GM13976 (cell line): ENCODE results near the gene CFAP74.
"Not testable (repeated sequence)": the region's sequence is repeated elsewhere in the genome, so short reads cannot be mapped to it uniquely, and the experiment has no call there.

Experiments used
- DNase-seq: peaks from one replicate; pipeline ENCODE4 v3.0.0; 2012; ENCODE audit warnings: low spot score
- CTCF ChIP-seq: IDR thresholded peaks from 2 replicates; pipeline ENCODE4 v1.5.1; 2012; ENCODE audit warnings: borderline replicate concordance, mild to moderate bottlenecking; ENCODE audit not compliant: insufficient read depth; ENCODE audit errors: extremely low read depth, missing control alignments, control extremely low read depth
- in situ Hi-C: fragments of 300-500 bp; cut with MboI; formaldehyde crosslinking; loops from one replicate; pipeline ENCODE4 v1.12.0; 2022; ENCODE audit warnings: low sequenced_read_pairs, mixed read lengths, inconsistent platforms; ENCODE audit not compliant: unreplicated experiment

Gene CFAP74

GRCh38 chr1:1889847-1890505 is 113.6 kb downstream of the CFAP74 start:
- no peak for TF ChIP-seq CTCF
- DNase-seq: peak; percentile 78
- in situ Hi-C loops: no loop called here

- in situ Hi-C loops: no loop called here
- DNase-seq: no peak
These were observed 114.4 kb downstream of the CFAP74 start for GRCh38 chr1:1889090-1889750.

GRCh38 chr1:1883890-1884289 is 119.7 kb downstream of the CFAP74 start:
- DNase-seq, in situ Hi-C loops: not testable (repeated sequence)

More at GRCh38 chr1:1889090-1889750, 114.4 kb downstream of the CFAP74 start:
- no peak for TF ChIP-seq CTCF

- in situ Hi-C loops: no loop called here
- no peak for TF ChIP-seq CTCF
- no peak for DNase-seq
These were observed 120.3 kb downstream of the CFAP74 start for GRCh38 chr1:1883092-1883873.

- in situ Hi-C loops: no loop called here
- TF ChIP-seq CTCF: no peak
- no peak for DNase-seq
These were observed 121.9 kb downstream of the CFAP74 start for GRCh38 chr1:1881727-1882126.

- in situ Hi-C loops: no loop called here
- DNase-seq: no peak
- no peak for TF ChIP-seq CTCF
These were observed 122.8 kb downstream of the CFAP74 start for GRCh38 chr1:1880617-1881312.
